Activated T-cell treated with anti-CD3 and anti-CD28 coated beads for 1 hour (primary cell): ENCODE data around the gene AKT3.
"Not testable (repeated sequence)": the region's sequence is repeated elsewhere in the genome, so short reads cannot be mapped to it uniquely, and the experiment has no call there.

Source experiments
- DNase-seq: peaks from one replicate; pipeline ENCODE4 v3.0.0-alpha.2; 2020; ENCODE audit warnings: low read depth

Gene AKT3

GRCh38 chr1:243850202-243850451 lies at the start of gene AKT3:
Gene AKT3, minus strand, starts transcription at chr1:243850243. Its CDS starts 7,073 bp downstream, at chr1:243843170.
- no peak for DNase-seq

GRCh38 chr1:243898278-243898677 lies 48.2 kb upstream of the AKT3 start:
- no peak for DNase-seq

- DNase-seq, result no peak
These were observed 46.3 kb upstream of the AKT3 start for GRCh38 chr1:243896313-243896712.

- DNase-seq, result no peak
These were observed 42.4 kb upstream of the AKT3 start for GRCh38 chr1:243892456-243892855.

- DNase-seq, result no peak
These were observed 40.5 kb upstream of the AKT3 start for GRCh38 chr1:243890576-243890975.

GRCh38 chr1:243885806-243886205 lies 35.8 kb upstream of the AKT3 start:
- DNase-seq, result no peak

GRCh38 chr1:243884603-243885002 lies 34.6 kb upstream of the AKT3 start:
- DNase-seq, result no peak

- no peak for DNase-seq
These were observed 33.5 kb upstream of the AKT3 start for GRCh38 chr1:243883551-243883950.

- DNase-seq, result no peak
These were observed 32.2 kb upstream of the AKT3 start for GRCh38 chr1:243882276-243882675.

GRCh38 chr1:243877058-243877457 lies 27.0 kb upstream of the AKT3 start:
- not testable (repeated sequence) for DNase-seq

- no peak for DNase-seq
These were observed 5.7 kb upstream of the AKT3 start for GRCh38 chr1:243855616-243856318.

GRCh38 chr1:243851765-243852164 lies 1.7 kb upstream of the AKT3 start:
- no peak for DNase-seq

GRCh38 chr1:243851257-243851756 lies 1.3 kb upstream of the AKT3 start:
- no peak for DNase-seq

- DNase-seq, result peak; percentile 73
These were observed 611 bp upstream of the AKT3 start for GRCh38 chr1:243850452-243851256.

- DNase-seq, result peak; percentile 55
These were observed 432 bp downstream of the AKT3 start for GRCh38 chr1:243849421-243850201.

- DNase-seq, result peak; percentile 10
These were observed 1.1 kb downstream of the AKT3 start for GRCh38 chr1:243848858-243849420.

GRCh38 chr1:243848165-243848857 lies 1.7 kb downstream of the AKT3 start:
- no peak for DNase-seq

GRCh38 chr1:243846761-243847160 lies 3.3 kb downstream of the AKT3 start:
- DNase-seq, result no peak

- DNase-seq, result no peak
These were observed 4.2 kb downstream of the AKT3 start for GRCh38 chr1:243845888-243846287.

- DNase-seq, result no peak
These were observed 5.9 kb downstream of the AKT3 start for GRCh38 chr1:243844186-243844585.

GRCh38 chr1:243842978-243843511 lies 7.0 kb downstream of the AKT3 start:
- no peak for DNase-seq

- no peak for DNase-seq
These were observed 7.9 kb downstream of the AKT3 start for GRCh38 chr1:243842161-243842560.
